GM12878 (cell line): ENCODE measurements around the gene RPUSD3. TPM values are rescaled to one million over a fixed set of nuclear protein-coding genes. Genes with fewer than 3 reads are reported as not detected.

Source experiments
- ATF7 ChIP-seq: fragments of 450-650 bp; IDR thresholded peaks from 2 replicates; pipeline ENCODE4 v1.6.1; 2016; ENCODE audit warnings: low read depth, mild to moderate bottlenecking
- CTCF ChIP-seq, 3 experiments: IDR thresholded peaks in 2 of 3; conservative IDR thresholded peaks in 1 of 3; 2 replicates each; pipeline ENCODE4 v1.5.1; 2011; ENCODE audit warnings: low read depth in 3 of 3, low read length in 3 of 3, mild to moderate bottlenecking in 3 of 3, control low read depth in 2 of 3, moderate library complexity in 2 of 3, inconsistent platforms in 1 of 3, mixed read lengths in 1 of 3; ENCODE audit not compliant: control insufficient read depth in 2 of 3, insufficient read depth in 1 of 3; ENCODE audit errors: extremely low read depth in 1 of 3
- FOXM1 ChIP-seq: IDR thresholded peaks from 2 replicates; pipeline ENCODE4 v1.6.1; 2012; ENCODE audit warnings: low read depth, mild to moderate bottlenecking, inconsistent platforms, low read length, moderate library complexity
- KAT2A ChIP-seq: conservative IDR thresholded peaks from 2 replicates; pipeline ENCODE4 v1.6.1; 2011; ENCODE audit warnings: low read depth, low read length; ENCODE audit not compliant: control insufficient read depth
- MYC ChIP-seq: IDR thresholded peaks from 2 replicates; pipeline ENCODE4 v1.6.1; 2011; ENCODE audit warnings: mild to moderate bottlenecking, low read length, moderate library complexity, inconsistent platforms; ENCODE audit not compliant: insufficient read depth, insufficient replicate concordance, insufficient read length, severe bottlenecking
- NFIC ChIP-seq: IDR thresholded peaks from 2 replicates; pipeline ENCODE4 v1.6.1; 2012; ENCODE audit warnings: low read depth, mild to moderate bottlenecking, inconsistent platforms, low read length, moderate library complexity
- NR2C1 ChIP-seq: fragments of 450-650 bp; IDR thresholded peaks from 2 replicates; pipeline ENCODE4 v1.6.1; 2017; ENCODE audit warnings: antibody characterized with exemption, mild to moderate bottlenecking, moderate library complexity
- POLR2AphosphoS5 ChIP-seq: IDR thresholded peaks from 2 replicates; pipeline ENCODE4 v1.6.1; 2011; ENCODE audit warnings: mild to moderate bottlenecking, low read length, inconsistent platforms
- SIN3A ChIP-seq: IDR thresholded peaks from 2 replicates; pipeline ENCODE4 v1.6.1; 2012; ENCODE audit warnings: low read depth, low read length, improper control_type of control experiment
- SREBF2 ChIP-seq: IDR thresholded peaks from 2 replicates; pipeline ENCODE4 v1.6.1; 2012; ENCODE audit warnings: mild to moderate bottlenecking, low read length
- SRF ChIP-seq, 2 experiments: IDR thresholded peaks; 2 replicates each; pipeline ENCODE4 v1.6.1; 2011; ENCODE audit warnings: low read depth in 2 of 2, low read length in 2 of 2, mild to moderate bottlenecking in 1 of 2, moderate library complexity in 1 of 2
- STAT3 ChIP-seq: IDR thresholded peaks from 2 replicates; pipeline ENCODE4 v1.6.1; 2011; ENCODE audit warnings: low read depth, low read length, improper control_type of control experiment
- SUZ12 ChIP-seq: fragments of 200-600 bp; sonication (generic); IDR thresholded peaks from one replicate; pipeline ENCODE4 v1.6.1; 2018; ENCODE audit warnings: antibody characterized with exemption, mild to moderate bottlenecking; ENCODE audit not compliant: unreplicated experiment
- TARDBP ChIP-seq: IDR thresholded peaks from 2 replicates; pipeline ENCODE4 v1.6.1; 2016; ENCODE audit warnings: borderline replicate concordance
- TCF3 ChIP-seq: IDR thresholded peaks from 2 replicates; pipeline ENCODE4 v1.6.1; 2012; ENCODE audit warnings: low read depth, mild to moderate bottlenecking, low read length, borderline replicate concordance; ENCODE audit not compliant: insufficient read depth
- YY1 ChIP-seq: IDR thresholded peaks from 2 replicates; pipeline ENCODE4 v1.6.1; 2011; ENCODE audit warnings: low read depth, mild to moderate bottlenecking, low read length
- ZNF384 ChIP-seq: IDR thresholded peaks from 2 replicates; pipeline ENCODE4 v1.6.1; 2012; ENCODE audit warnings: low read depth, mild to moderate bottlenecking, low read length, improper control_type of control experiment, borderline replicate concordance
- polyA plus RNA-seq, 11 experiments: library from polyadenylated mRNA; depleted of rRNA in 4 of 11; unstranded in 6 of 11; stranded (reverse) in 5 of 11; fragments of >200 nt; fragmentation: Nextera tagmentation in 4 of 11; fragmentation: Illumina TruSeq in 1 of 11; extraction: Ambion mirVana in 4 of 11; extraction: Trizol in 1 of 11; gene quantifications; 1 replicate in 1 of 11; 2 replicates in 10 of 11; pipeline versions ENCODE4 v1.2.1 to v1.2.3, GENCODE V29; 2011 to 2016; ENCODE audit warnings: inconsistent platforms in 2 of 11, missing spikeins in 2 of 11, low read depth in 1 of 11
- total RNA-seq, 4 experiments: library from RNA; depleted of rRNA in 3 of 4; stranded (reverse); fragments of >200 nt in 3 of 4; fragmentation: Illumina TruSeq in 1 of 4; extraction: Trizol in 1 of 4; gene quantifications; 2 replicates each; pipeline versions ENCODE4 v1.2.1 to v1.2.3, GENCODE V29; 2013 to 2021
- TF ChIP-seq, protein P1 (sequence below): IDR thresholded peaks from 2 replicates; pipeline ENCODE4 v1.6.1; 2012; ENCODE audit warnings: improper control_type of control experiment, low read depth, low read length; ENCODE audit not compliant: insufficient replicate concordance
- TF ChIP-seq, protein P2 (sequence below): fragments of 450-650 bp; IDR thresholded peaks from 2 replicates; pipeline ENCODE4 v1.6.1; 2018; ENCODE audit warnings: borderline replicate concordance, mild to moderate bottlenecking; ENCODE audit not compliant: partially characterized antibody

The RPUSD3 gene
- total and polyA plus RNA-seq, 10 of the 15 experiments (the other 5 are each of a cell fraction or from before 2014, with no cell fraction given), result 6.4 to 72.9 (median 41.8) TPM

DNA sequence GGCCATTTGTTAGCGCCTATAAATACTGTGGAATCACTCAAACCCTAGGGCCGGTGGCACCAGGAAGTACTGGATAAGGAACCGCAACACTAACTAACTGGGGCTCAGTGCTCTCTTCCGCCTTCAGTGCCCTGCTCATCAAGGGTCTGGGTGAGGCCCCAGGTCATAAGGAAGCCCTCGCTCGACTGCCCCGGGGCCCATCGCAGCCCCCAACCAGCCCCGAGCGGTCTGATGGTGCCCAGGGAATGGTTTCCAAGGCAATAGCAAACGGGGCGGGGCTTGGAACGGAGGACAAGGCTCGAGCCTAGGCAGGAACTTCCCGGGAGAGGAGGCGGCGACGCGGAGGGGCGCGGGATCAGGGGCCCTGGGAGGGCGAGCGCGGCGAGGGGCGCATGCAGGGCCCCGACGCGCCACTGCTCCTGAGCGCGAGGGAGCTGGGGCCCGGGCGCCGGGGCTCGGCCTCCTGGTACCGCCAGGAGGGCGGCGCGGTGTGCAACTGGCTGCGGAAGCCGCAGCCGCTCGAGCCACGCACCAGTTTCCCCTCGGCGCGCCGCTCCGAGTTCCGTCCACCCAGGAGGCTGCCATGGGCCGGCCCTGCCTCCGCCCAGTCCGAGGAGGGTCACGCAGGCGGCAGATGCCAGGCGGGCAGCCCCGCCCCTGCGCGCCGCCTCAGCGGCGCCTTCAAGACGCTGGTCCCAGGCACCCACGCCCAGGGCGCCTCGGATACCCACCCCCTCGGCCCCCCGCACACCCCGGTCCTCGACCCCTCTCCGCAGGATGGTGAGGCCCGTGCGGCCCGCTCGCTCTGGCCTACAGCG is 34.0 kb downstream of the RPUSD3 start, which contains the start of gene TTLL3 (continued):
- TF ChIP-seq, protein P1, sequence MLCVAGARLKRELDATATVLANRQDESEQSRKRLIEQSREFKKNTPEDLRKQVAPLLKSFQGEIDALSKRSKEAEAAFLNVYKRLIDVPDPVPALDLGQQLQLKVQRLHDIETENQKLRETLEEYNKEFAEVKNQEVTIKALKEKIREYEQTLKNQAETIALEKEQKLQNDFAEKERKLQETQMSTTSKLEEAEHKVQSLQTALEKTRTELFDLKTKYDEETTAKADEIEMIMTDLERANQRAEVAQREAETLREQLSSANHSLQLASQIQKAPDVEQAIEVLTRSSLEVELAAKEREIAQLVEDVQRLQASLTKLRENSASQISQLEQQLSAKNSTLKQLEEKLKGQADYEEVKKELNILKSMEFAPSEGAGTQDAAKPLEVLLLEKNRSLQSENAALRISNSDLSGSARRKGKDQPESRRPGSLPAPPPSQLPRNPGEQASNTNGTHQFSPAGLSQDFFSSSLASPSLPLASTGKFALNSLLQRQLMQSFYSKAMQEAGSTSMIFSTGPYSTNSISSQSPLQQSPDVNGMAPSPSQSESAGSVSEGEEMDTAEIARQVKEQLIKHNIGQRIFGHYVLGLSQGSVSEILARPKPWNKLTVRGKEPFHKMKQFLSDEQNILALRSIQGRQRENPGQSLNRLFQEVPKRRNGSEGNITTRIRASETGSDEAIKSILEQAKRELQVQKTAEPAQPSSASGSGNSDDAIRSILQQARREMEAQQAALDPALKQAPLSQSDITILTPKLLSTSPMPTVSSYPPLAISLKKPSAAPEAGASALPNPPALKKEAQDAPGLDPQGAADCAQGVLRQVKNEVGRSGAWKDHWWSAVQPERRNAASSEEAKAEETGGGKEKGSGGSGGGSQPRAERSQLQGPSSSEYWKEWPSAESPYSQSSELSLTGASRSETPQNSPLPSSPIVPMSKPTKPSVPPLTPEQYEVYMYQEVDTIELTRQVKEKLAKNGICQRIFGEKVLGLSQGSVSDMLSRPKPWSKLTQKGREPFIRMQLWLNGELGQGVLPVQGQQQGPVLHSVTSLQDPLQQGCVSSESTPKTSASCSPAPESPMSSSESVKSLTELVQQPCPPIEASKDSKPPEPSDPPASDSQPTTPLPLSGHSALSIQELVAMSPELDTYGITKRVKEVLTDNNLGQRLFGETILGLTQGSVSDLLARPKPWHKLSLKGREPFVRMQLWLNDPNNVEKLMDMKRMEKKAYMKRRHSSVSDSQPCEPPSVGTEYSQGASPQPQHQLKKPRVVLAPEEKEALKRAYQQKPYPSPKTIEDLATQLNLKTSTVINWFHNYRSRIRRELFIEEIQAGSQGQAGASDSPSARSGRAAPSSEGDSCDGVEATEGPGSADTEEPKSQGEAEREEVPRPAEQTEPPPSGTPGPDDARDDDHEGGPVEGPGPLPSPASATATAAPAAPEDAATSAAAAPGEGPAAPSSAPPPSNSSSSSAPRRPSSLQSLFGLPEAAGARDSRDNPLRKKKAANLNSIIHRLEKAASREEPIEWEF, result no peak
- no peak for TF ChIP-seq NFIC
- 0 out of 2 replicates have a peak, but pooled peaks have one; percentile 5 for TF ChIP-seq ATF7
- TF ChIP-seq SIN3A, result no peak
- no peak for TF ChIP-seq ZNF384
- no peak for TF ChIP-seq TARDBP
- TF ChIP-seq POLR2AphosphoS5, result peak; percentile 81
- no peak for TF ChIP-seq SREBF2
- no peak for TF ChIP-seq KAT2A
- TF ChIP-seq SRF (IDR thresholded peaks at IDR 0.05; ENCODE audit: low read depth in 2 of 2, low read length in 2 of 2), result peak in 1 of 2 experiments; percentile 19; a peak in 1 of 4 replicates
- TF ChIP-seq, protein P2, sequence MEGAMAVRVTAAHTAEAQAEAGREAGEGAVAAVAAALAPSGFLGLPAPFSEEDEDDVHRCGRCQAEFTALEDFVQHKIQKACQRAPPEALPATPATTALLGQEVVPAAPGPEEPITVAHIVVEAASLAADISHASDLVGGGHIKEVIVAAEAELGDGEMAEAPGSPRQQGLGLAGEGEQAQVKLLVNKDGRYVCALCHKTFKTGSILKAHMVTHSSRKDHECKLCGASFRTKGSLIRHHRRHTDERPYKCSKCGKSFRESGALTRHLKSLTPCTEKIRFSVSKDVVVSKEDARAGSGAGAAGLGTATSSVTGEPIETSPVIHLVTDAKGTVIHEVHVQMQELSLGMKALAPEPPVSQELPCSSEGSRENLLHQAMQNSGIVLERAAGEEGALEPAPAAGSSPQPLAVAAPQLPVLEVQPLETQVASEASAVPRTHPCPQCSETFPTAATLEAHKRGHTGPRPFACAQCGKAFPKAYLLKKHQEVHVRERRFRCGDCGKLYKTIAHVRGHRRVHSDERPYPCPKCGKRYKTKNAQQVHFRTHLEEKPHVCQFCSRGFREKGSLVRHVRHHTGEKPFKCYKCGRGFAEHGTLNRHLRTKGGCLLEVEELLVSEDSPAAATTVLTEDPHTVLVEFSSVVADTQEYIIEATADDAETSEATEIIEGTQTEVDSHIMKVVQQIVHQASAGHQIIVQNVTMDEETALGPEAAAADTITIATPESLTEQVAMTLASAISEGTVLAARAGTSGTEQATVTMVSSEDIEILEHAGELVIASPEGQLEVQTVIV, result no peak
- TF ChIP-seq NR2C1, result no peak
- no peak for TF ChIP-seq STAT3
- no peak for TF ChIP-seq SUZ12
- no peak for TF ChIP-seq TCF3
- TF ChIP-seq YY1, result 0 out of 2 replicates have a peak, but pooled peaks have one; percentile 39
- TF ChIP-seq MYC, result no peak
- no peak for TF ChIP-seq CTCF (IDR thresholded peaks at IDR 0.05 in 2 of 3, conservative IDR thresholded peaks at IDR 0.05 in 1 of 3; ENCODE audit: control insufficient read depth in 2 of 3, extremely low read depth in 1 of 3, insufficient read depth in 1 of 3, low read depth in 3 of 3, low read length in 3 of 3)
- no peak for TF ChIP-seq FOXM1
